ENCODE results near the gene TLR8. TPM values are rescaled to one million over a fixed set of nuclear protein-coding genes. Genes with fewer than 3 reads are reported as not detected.
A peak's percentile ranks its signal among the peaks of the same experiment; 100 is the strongest.

TLR8 gene
- total RNA-seq, 1 donor from 2014 or later = not detected

GRCh38 chrX:12971282-12972003, 65.0 kb downstream of the TLR8 start:
- H3K9ac ChIP-seq (ENCODE audit: low read length) = peak overlapping the region; percentile 50

GRCh38 chrX:12972243-12972642, 65.8 kb downstream of the TLR8 start:
- H3K36me3 Mint-ChIP-seq (ENCODE audit: low read depth, unreplicated experiment) = peaks cover 11% of the 10 kb centered on the region
- FAIRE-seq (no peak), DNase-seq (ENCODE audit: low read depth) (no peak)
- Histone ChIP-seq H3K36me3 (ENCODE audit: insufficient read depth, low read length) (peaks cover 2% of the 10 kb centered on the region), H3K79me2 (ENCODE audit: insufficient read depth, low read length) (peaks cover 38% of the 10 kb centered on the region), H3K27me3 (ENCODE audit: insufficient read depth, low read length) (no peaks in the 10 kb centered on the region), H3K9me3 (ENCODE audit: insufficient read depth, low read depth, low read length) (no peaks in the 10 kb centered on the region), H4K20me1 (ENCODE audit: insufficient read depth, low read length) (peaks cover 13% of the 10 kb centered on the region), H3K27ac (ENCODE audit: low read depth, low read length) (no peak overlapping the region), H3K4me3 (ENCODE audit: insufficient read depth, low read depth, low read length) (no peak overlapping the region), H3K9ac (ENCODE audit: low read length) (no peak overlapping the region), H3K4me1 (ENCODE audit: insufficient read depth, low read length) (peaks cover 22% of the 10 kb centered on the region), H2AFZ (ENCODE audit: low read depth, low read length) (no peak overlapping the region), H3K4me2 (ENCODE audit: low read length) (no peak overlapping the region)
- no peak overlapping the region for H3K4me3 Mint-ChIP-seq (ENCODE audit: unreplicated experiment)
- no peak overlapping the region for H3K27ac Mint-ChIP-seq (ENCODE audit: unreplicated experiment)
- no peaks in the 10 kb centered on the region for H3K27me3 Mint-ChIP-seq (ENCODE audit: low read depth, unreplicated experiment)
- TF ChIP-seq EZH2 (IDR thresholded peaks at IDR 0.05; ENCODE audit: insufficient read depth, low read length) (no peak), CTCF (IDR thresholded peaks at IDR 0.05; ENCODE audit: insufficient read depth, low read depth, low read length) (no peak)
- H3K9me3 Mint-ChIP-seq (ENCODE audit: unreplicated experiment) = no peaks in the 10 kb centered on the region
- H3K4me1 Mint-ChIP-seq (ENCODE audit: low read depth, unreplicated experiment) = peaks cover 5% of the 10 kb centered on the region

More at GRCh38 chrX:12971282-12972003, 65.0 kb downstream of the TLR8 start:
- DNase-seq (ENCODE audit: low read depth) (no peak), FAIRE-seq (no peak)
- Mint-ChIP-seq H3K4me3 (ENCODE audit: unreplicated experiment) (no peak overlapping the region), H3K36me3 (ENCODE audit: low read depth, unreplicated experiment) (peaks cover 9% of the 10 kb centered on the region), H3K27ac (ENCODE audit: unreplicated experiment) (no peak overlapping the region), H3K4me1 (ENCODE audit: low read depth, unreplicated experiment) (peaks cover 5% of the 10 kb centered on the region), H3K9me3 (ENCODE audit: unreplicated experiment) (no peaks in the 10 kb centered on the region), H3K27me3 (ENCODE audit: low read depth, unreplicated experiment) (no peaks in the 10 kb centered on the region)
- Histone ChIP-seq H3K4me1 (ENCODE audit: insufficient read depth, low read length) (peaks cover 22% of the 10 kb centered on the region), H3K4me2 (ENCODE audit: low read length) (peak overlapping the region; percentile 66), H3K27me3 (ENCODE audit: insufficient read depth, low read length) (no peaks in the 10 kb centered on the region), H3K9me3 (ENCODE audit: insufficient read depth, low read depth, low read length) (no peaks in the 10 kb centered on the region), H3K79me2 (ENCODE audit: insufficient read depth, low read length) (peaks cover 32% of the 10 kb centered on the region), H3K27ac (ENCODE audit: low read depth, low read length) (peak overlapping the region; percentile 26), H2AFZ (ENCODE audit: low read depth, low read length) (peak overlapping the region; percentile 73), H3K36me3 (ENCODE audit: insufficient read depth, low read length) (no peaks in the 10 kb centered on the region), H3K4me3 (ENCODE audit: insufficient read depth, low read depth, low read length) (no peak overlapping the region), H4K20me1 (ENCODE audit: insufficient read depth, low read length) (peaks cover 13% of the 10 kb centered on the region)
- TF ChIP-seq EZH2 (IDR thresholded peaks at IDR 0.05; ENCODE audit: insufficient read depth, low read length) (no peak), CTCF (IDR thresholded peaks at IDR 0.05; ENCODE audit: insufficient read depth, low read depth, low read length) (no peak)

Other genes with a start within 250 kb of the TLR8 start
- gene PRPS2, start 115.2 kb upstream of the TLR8 start, total RNA-seq = 11.8 and 12.6 TPM in 2 replicates
- gene TLR7, start 39.5 kb upstream of the TLR8 start, total RNA-seq = 0.07 TPM in 1 of 2 replicates, not detected in the other
- 3,722 and 4,388 TPM in 2 replicates for gene TMSB4X, start 68.5 kb downstream of the TLR8 start, total RNA-seq
- 0.16 TPM in 1 of 2 replicates, not detected in the other for gene FAM9C, start 138.0 kb downstream of the TLR8 start, total RNA-seq

All from astrocyte (in vitro differentiated cells and primary cell).